PC-3 (cell line): ENCODE data around the gene APOL2.

Experiments
- CTCF ChIP-seq: fragments of 300-600 bp; sonication (generic); conservative IDR thresholded peaks from 2 replicates; pipeline ENCODE4 v1.5.1; 2017; ENCODE audit warnings: antibody characterized with exemption, low read depth, mild to moderate bottlenecking, low read length
- EZH2 ChIP-seq: fragments of 300-600 bp; sonication (generic); IDR thresholded peaks from one replicate; pipeline ENCODE4 v1.6.1; 2017; ENCODE audit warnings: antibody characterized with exemption, mild to moderate bottlenecking, low read length; ENCODE audit not compliant: unreplicated experiment
- EZH2phosphoT487 ChIP-seq: fragments of 300-600 bp; sonication (generic); IDR thresholded peaks from 2 replicates; pipeline ENCODE4 v1.6.1; 2018; ENCODE audit warnings: mild to moderate bottlenecking, antibody characterized with exemption, low read length, borderline replicate concordance

- TF ChIP-seq CTCF (no peak), EZH2 (no peak), EZH2phosphoT487 (no peak)
These were observed 19.6 kb upstream of the APOL2 start for GRCh38 chr22:36258701-36259614.
